NCI-H1417 treated with DMSO at 0.1 percent for 48 hours (cell line): ENCODE results near the gene DHRSX.
"Not testable (repeated sequence)": the region's sequence is repeated elsewhere in the genome, so short reads cannot be mapped to it uniquely, and the experiment has no call there.

Experiments
- DNase-seq: peaks from one replicate; lab custom pipeline; 2025; lab: John Stamatoyannopoulos, UW

DHRSX gene

DNA sequence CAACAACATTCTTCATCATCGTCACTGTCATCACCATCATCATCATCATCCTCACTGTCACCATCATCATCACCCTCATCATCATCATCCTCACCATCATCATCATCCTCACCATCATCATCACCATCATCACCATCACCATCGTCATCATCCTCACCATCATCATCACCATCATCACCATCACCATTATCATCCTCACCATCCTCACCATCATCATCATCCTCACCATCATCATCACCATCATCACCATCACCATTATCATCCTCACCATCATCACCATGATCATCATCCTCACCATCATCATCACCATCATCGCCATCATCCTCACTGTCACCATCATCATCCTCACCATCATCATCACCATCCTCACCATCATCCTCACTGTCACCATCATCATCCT, 18.9 kb upstream of the DHRSX start:
- not testable (repeated sequence) for DNase-seq

DNA sequence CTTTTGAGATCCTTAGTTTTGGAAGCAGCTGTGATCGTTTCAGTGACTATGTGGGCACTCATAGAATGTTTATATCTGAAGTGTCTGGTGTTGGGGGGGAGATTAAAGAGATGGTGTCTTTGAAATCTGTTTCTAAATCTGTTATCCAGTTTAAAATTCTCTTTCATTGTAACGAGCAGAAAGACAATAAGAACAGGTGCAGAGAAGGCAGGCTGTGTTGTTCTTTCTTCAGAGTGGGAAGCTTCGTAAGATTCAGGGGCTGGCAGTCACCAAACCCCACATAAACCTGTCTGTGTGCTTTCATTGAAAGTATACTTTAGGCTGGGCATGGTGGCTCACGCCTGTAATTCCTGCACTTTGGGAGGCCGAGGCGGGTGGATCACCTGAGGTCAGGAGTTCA, 16.3 kb upstream of the DHRSX start:
- no peak for DNase-seq

DNA sequence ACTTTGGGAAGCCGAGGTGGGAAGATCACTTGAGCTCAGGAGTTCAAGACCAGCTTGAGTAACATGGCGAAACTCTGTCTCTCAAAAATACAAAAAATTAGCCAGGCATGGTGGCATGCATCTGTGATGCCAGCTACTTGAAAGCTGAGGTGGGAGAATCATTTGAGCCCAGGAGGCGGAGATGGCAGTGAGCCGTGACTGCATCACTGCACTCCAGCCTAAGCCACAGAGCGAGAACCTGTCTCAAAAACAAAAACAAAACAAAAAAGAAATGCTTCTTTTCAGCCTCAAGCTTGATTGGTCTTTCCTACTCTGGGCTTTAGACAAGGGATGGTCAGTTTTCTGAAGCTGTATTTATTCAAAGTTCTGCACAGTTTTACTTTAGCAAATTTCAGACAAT, 15.8 kb upstream of the DHRSX start:
- DNase-seq, result no peak

DNA sequence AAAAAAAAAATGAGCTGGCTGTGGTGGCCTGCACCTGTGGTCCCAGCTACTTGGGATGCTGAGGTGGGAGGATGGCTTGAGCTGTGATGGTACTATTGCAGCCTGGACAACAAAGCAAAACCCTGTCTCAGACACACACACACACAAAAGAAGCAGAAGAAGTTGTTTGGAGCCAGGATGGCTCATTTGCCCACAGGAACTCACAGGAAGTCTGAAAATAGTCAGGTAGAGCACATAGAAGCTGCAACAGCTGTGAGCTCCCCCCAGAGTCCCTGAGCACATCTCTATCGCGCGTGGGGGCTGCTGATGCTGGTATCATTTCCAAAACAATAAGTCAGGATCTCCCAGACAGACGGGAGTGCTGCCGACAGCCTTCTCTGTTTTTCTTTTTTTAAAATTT, 13.4 kb upstream of the DHRSX start:
- no peak for DNase-seq

DNA sequence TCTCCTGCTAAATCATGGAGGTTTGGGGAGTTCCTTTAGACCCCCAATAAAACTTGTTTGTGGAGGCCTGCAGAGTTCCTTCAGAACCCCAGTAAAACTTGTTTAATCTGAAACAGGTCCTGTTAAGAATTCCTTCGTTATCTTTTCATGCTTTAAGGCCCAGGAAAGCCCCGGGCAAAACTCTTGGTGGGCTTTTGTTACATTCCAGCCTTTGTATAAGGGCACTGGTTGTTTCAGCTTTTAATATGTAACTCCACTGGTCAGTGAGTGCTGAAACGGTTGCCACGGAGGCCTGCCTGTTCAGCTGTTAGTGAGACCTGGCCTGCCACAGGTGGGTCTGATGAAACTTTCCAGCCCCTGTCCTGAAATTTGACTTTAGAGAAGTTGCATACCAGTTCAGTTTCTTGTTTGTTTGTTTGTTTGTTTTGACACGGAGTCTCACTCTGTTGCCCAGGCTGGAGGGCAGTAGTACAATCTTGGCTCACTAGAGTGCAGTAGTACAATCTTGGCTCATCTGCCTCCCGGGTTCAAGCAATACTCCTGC, 12.4 kb upstream of the DHRSX start:
- no peak for DNase-seq

DNA sequence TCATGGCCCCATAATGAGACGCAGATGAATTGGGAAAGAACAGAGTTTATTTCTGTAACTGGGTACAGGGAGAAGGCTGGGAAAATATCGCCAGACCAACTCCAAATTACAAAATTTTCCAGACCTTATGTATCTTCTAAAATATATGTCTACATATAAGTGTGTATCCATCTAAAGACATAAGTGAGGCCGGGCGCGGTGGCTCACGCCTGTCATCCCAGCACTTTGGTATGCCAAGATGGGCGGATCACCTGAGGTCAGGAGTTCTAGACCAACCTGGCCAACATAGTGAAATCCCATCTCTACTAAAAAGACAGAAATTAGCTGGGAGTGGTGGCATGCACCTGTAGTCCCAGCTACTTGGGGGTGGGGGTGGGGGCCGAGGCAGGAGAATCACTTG, 11.7 kb upstream of the DHRSX start:
- no peak for DNase-seq

DNA sequence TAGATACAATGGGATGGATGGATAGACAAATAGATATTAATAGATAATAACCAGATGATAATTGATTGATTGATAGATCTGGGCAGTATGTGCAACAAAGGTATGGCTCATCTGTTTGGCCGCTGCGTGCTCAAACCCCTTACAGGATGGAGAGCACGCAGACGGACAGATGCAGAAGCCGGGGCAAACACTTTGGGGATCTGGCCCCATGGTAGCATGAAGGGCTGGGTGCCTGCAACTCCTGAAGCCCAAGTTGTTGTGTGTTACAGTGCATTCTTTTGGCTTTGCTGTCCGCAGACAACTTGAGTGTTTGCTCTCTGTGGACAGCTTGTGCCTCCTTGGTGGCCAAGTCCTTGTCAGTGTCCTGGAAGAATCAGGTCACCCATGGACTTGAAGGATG, 10.6 kb upstream of the DHRSX start:
- no peak for DNase-seq

DNA sequence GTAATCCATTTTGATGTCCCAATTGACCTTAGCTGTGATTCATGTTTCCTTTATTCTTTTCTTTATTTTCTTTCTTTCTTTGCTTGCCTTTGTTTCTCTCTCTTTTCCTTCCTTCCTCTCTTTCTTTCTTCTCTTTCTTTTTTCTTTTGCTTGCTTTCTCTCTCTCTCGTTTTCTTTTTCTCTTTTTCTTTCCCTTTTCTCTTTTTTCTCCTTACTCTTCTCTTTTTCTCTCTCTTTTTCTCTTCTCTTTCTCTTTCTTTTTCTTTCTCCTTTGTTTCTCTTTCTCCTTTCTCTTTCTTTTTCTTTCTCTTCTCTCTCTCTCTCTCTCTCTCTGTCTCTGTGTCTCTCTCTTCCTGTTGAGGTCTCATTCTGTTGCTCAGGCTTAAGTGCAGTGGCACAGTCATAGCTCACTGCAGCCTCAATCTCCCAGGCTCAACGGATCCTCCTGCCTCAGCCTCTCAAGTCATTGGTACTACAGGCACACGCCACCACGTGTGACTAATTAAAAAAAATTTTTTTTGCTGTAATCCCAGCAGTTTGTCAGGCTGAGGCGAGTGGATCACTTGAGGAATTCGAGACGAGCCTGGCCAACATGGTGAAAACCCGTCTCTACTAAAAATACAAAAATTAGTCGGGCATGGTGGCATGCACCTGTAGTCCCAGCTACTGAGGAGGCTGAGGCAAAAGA, 8.0 kb upstream of the DHRSX start:
- no peak for DNase-seq

DNA sequence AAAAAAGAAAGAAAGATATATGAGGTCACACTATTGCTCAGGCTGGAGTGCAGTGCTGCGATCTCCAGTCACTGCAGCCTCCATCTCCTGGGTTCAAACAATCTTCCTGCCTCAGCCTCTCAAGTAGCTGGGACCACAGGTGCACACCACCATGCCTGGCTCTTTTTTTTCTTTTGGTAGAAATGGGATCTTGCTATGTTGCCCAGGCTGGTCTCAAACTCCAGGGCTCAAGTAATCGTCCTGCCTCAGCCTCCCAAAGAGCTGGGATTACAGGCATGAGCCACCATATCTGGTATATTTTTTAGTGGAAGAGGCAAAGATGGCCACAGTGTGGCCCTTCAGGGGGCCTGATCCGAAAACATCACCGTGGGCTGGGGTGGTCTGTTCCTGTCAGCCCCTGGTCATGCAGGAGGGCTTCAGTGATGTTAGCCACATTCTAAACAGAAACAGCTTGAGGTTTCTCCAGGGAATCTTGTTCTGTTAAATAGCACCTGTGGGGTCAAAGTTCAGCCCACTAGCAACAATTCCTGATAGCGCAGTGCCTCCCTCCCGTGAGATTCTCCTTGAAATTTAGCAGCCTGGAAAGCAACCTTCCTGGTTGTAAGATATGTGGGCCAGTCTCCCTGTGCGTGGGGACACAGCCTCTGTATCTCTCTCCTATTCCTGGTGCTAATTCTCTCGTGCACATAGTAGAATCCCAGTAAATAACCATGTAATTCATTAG, 7.3 kb upstream of the DHRSX start:
- DNase-seq, result no peak

DNA sequence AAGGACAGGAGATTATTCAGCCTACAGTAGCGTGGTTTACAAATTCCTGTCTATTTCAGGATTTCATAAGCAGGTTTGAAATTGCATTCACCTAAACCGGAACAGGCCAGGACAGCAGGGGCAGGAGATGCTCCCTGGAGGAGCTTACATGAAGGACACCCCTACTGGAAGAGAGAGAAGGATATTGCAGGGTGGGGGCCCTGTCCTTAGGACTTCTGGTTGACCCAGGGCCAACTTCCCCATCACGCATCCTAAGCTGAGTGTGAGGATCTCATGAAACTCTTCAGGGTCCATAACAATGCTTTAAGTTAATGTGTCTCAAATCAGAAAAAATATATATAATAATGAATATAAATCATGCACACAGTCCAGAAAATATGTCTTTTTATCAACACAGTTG, 6.4 kb upstream of the DHRSX start:
- DNase-seq, result no peak

DNA sequence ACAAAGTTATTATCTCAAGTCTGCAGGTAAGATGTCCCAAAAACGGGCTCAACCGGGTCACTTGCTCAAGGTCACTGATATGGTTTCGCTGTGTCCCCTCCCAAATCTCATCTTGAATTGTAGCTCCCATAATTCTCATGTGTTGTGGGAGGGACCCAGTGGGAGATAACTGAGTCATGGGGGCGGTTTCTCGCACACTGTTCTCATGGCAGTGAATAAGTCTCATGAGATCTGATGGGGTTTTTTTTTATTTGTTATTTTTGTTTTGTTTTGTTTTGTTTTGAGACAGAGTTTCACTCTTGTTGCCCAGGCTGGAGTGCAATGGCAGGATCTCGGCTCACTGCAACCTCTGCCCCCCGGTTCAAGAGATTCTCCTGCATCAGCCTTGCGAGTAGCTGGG, 4.6 kb upstream of the DHRSX start:
- DNase-seq, result not testable (repeated sequence)

DNA sequence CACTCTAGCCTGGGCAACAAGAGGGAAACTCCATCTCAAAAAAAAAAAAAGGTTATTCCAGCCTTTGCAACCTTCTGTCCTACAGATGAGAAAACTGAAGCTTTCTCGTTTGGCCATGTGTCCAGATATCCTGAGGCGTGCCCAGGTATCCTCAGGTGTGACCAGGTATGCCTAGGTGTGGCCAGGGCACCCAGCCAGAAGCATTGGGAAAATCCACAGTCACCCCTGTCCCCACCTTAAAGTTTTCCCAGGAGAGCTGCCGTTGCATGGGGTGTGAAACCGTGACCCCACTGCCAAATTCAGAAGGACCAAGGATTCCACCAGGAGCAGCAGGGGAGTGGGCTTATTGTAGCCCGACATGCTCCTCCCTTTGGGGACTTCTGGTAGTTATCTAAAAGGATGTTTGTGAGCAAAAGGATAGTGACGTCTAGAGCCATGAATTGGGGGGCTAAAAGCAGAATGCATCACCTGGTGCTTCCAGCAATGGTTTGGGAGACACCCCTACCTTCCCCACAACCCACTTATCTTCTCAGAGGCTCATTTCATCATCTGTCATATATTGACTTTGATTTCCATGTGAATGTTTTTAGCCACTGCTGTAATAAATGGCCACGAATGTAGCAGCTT, 4.0 kb upstream of the DHRSX start:
- DNase-seq, result no peak

DNA sequence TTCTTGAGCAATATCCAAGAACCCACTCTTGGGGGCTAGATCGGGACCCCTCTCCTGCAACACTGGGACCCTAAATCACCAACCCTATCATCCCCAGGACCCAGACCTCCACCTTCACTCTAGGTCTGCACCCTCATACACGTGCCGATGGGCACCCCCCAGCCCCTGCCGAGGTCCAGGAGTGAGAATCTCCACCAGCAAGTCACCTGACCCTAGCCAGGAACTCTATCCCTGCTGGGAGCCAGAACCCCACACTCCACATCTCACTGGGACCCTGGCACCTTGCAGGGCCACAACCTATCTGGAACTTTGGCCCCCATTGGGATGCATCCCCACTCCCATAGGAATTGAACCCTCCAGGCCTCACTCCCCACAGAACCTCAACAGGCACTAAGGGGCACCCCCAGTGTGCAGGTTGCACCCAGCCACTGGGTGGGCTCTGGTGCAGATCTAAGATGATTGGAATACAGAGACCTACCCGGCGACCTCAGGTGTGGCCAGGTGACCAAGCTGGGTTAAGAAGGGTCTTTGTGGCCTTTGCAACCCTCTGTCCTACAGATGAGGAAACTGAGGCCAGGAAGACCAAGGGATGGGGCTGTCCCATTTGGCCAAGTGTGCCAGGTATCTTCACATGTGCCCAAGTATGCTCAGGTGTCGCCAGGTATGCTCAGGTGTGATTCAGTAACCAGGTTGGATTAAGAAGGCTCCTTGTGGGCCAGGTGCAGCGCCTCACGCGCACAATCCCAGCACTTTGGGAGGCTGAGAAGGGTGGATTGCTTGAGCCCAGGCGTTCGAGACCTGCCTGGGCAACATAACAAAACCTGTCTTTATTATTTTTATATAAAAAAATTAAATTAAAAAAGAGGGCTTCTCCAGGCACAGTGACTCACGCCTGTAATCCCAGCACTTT, 3.1 kb upstream of the DHRSX start:
- no peak for DNase-seq

DNA sequence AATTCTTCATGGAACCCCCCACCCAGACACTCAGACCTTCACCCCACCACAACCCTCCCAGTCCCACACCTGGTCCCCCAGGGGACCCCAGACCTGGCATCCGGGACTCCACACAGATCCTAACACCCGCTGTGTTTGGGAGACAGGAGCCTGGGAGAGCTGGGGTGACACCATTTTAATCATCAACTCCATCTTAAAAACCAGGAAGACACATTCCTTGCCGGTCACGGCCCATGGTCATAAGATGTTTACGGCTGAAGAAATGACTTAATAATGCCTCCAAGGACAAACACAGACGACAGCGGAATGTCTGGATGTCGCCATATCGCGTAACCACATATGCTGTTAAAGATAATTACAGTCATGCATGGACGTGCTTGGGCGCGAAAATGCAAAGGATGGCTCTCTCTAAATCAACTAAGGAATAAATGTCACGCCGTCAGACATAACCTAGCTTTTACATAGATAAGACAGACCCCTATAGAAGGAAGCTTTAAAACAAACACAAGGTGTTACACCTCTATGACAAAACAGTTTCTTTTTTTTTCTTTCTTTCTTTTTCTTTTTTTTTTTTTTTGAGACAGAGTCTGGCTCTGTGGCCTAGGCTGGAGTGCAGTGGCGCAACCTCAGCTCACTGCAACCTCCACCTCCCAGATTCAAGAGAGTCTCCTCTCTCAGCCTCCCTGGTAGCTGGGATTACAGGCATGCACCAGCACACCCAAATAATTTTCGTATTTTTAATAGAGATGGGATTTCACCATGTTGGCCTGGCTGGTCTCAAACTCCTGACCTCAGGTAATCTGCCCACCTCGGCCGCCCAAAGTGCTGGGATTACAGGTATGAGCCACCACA, 2.1 kb upstream of the DHRSX start:
- no peak for DNase-seq

DNA sequence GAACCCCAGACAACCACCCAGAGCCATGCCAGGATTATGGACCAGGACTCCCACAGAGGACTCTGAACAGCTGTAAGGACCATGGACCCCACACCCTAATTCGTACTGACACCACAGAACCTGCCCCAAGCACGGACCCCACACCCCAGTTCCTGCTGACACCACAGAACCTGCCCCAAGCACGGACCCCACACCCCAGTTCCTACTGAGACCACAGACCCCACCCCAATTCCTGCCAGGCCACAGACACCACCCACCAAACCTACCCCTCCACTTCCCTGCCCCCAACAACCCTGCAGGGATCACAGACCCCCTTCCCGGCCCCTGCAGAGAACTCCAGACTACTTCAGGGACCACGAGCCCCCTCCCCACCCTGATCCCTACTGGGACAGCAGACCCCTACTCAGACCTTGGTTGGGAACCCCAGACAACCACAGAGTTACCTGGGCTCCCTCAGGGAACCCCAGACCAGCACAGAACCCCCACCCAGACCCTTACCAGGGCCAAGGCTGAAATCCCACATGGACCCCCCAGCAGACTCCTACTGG, 1.4 kb upstream of the DHRSX start:
- no peak for DNase-seq

DNA sequence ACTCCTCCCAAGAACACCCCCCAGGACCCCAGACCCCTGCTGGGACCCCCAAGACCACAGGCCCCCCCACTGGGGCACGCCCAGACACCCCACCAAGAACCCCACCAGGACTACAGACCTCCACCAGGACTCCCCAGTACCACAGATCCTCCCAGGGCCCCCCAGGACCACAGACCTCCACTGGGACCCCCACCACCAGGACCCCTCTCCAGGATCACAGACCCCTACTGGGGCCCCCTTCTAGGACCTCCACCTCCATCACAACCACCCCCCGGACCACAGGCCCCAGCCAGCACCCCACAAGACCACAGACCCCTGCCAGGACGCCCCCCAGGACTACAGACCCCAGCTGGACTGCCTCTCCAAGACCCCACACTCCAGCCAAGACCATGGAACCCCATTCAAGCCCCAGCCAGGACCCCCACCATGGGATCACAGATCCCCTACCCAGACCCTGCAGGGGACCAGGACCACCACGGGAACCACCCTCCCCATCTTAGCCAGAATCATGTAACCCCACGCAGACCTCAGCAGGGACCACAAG, 855 bp upstream of the DHRSX start:
- DNase-seq, result no peak

DNA sequence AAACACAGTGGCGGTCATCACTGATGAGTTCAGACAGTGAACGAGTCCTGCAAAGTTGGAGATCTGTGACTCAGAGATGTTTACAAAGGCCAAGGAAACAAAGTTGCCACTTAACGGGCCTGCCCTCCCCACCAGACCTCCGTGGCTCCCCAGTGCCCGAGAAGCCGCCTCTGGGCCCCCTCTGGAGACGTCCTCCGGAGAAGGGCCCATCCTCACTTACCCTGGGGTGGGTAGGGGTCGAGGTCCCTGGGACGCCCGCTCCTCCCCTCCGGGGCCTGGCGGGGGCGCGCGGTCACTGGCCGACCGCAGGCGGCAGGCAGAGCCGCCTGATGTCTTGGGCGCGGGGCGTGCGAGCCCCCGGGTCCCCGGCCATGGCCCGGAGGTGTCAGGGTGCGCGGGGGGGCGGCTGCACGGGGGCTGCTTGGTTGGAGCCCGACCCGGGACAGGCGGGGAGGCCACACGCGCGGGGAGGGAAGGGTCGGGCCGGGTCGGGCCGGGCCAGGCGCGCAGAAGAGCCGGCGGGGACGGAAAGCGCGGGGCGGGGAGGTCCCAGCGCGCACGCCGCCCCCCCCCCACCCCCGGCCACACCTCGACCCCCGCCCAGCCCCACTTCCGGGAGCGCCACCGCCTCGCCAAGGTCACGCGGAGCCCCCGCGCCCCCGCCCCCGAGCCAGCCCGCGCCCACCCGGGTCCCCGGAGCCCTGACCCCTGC, 529 bp downstream of the DHRSX start:
- no peak for DNase-seq

DNA sequence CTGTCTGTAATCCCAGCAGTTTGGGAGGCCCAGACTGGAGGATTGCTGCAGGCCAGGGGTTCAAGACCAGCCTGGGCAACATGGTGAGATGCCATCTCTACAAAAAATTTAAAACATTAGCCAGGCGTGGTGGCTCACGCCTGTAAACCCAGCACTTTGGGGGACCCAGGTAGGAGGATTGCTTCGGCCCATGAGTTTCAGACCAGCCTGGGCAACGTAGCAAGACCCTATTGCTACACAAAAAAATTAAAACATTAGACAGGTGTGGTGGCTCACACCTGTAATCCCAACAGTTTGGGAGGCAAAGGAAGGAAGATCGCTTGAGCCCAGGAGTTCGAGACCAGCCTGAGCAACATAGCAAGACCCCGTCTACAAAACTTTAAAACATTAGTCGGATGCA, 1.3 kb downstream of the DHRSX start:
- no peak for DNase-seq

DNA sequence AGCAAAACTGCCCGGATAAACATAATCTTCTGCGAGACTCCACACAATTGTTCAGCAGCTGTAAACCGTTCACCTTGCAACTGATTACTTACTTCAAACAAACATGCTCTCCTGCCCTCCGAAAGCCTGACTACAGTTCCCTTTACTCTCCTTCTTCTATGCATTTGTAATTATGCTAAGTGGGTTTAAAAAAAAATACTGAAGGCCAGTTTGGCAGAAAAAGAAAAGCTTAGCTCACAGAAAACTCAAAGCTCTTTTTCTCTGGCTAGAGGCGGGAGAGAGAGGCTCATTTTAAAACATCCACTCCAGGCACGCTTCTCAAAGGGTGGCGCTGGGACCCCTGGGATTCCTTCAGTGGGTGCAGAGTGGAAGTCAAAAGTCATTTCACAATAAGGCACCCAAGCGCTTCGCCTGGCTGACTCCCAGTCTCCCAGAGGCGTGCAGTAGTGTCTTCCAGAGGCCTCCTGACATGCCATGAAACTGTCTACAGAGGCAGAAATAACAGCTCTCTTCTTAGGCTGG, 1.9 kb downstream of the DHRSX start:
- no peak for DNase-seq
